Measurements from ENCODE around the gene NPAS3.
A peak's percentile ranks its signal among the peaks of the same experiment; 100 is the strongest.

The NPAS3 gene

DNA sequence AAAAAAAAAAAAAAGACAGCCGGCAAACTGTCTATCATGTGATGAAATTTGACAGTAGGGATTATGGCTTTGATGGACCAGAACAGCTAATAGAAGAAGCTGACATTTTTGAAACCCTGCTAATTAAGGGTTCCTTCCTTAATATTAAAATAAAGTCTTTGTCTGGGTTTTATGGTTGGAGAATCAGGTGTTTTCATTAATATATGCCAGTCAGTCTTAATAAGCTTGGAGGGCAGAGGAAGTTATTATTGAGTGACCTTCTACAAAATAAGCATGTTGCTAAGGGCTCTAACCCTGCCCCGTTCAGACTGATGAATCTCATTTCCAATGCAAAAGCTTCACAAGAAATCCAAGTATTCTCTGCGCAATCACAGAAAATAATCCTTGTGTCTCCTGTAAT is 722.4 kb downstream of the NPAS3 start:
- DNase-seq = no peak

GRCh38 chr14:33668066-33668465 is 729.4 kb downstream of the NPAS3 start:
- no peak for DNase-seq

DNA sequence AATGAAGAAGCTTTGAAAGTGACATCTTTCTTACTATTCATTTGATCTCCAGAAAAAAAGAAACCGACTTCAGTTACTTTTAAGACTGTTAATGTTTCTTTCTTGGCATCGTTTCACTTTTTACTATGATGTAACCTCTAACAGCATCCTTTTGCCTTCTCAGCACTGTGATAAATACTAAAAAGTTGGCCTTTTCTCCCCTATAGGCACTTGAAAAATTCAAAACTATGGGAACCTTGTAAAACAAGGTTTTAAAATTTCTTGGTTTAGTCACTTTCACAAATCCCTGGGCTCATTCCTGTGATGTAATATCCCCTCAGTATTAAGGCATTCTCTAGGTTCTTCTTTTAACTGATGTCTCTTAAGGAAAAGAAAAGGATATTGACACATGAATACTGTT is 730.4 kb downstream of the NPAS3 start:
- DNase-seq = no peak

- DNase-seq = no peak
Measured at GRCh38 chr14:33670235-33670634, 731.6 kb downstream of the NPAS3 start.

- DNase-seq = no peak
Measured at GRCh38 chr14:33671556-33671955, 732.9 kb downstream of the NPAS3 start.

GRCh38 chr14:33674927-33675326 is 736.2 kb downstream of the NPAS3 start:
- DNase-seq = peak in 1 of 56 donors; percentile 10

GRCh38 chr14:33675415-33676130 is 736.9 kb downstream of the NPAS3 start:
- no peak for DNase-seq

GRCh38 chr14:33676135-33676566 is 737.5 kb downstream of the NPAS3 start:
- DNase-seq = peak in 44 of 56 donors; percentile 3 to 70 (median 24)

DNA sequence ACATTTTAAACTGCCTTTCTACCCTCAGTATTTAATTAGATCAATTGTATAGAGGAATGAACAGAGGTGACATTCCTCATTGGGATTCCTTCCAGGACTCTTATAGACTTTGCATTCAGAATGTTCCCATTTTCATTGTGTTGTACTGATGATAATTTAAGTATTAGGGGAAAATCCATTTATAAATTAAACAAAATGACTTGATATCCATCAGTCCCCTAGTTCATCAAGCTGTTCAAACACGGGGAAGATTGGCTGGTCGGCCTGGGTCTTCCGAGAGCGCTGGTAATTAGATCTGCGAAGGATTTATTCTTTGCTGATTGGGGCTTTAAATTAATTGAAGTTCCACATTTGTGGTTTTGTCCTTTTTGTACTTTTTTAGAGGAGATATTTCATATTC is 738.2 kb downstream of the NPAS3 start:
- DNase-seq = no peak

DNA sequence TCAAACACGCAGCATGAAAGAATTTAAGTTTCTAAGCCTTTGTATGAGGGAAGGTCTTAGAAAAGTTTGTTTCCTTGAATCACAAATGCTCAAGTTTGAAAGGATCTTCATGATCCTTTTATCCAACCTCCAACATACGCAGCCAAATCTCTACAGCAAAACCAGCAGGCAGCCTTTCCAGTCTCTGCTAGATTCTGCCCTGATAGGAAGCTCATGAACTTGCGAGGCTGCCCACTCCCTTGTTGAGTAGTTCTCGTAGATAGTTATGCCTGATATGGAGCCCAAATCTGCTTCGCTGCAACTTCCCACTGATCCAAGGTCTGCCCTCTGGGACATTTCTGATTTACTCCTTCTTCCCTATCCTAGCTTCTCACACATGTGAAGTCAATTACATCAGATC is 739.3 kb downstream of the NPAS3 start:
- no peak for DNase-seq

GRCh38 chr14:33679025-33679424 is 740.3 kb downstream of the NPAS3 start:
- no peak for DNase-seq

- no peak for DNase-seq
Measured at GRCh38 chr14:33679461-33680225, 741.0 kb downstream of the NPAS3 start.

DNA sequence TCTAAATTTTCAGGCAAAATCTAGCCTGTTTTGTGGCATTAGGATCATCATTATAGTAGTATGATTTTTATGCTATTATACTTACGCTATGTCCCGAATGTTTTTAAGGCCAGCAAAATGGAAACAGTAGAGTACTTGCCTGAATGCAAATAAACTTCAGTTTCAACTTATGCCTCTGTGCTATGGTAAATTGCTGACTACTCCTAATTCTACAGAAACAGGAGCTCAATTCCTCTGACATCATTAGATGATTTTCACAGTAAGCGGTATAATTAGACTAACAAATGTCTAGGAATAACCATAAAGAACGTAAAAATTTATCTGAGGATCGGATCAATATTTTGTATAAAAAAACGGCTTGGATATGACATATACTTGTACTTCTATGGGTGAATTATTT is 742.2 kb downstream of the NPAS3 start:
- DNase-seq = no peak

DNA sequence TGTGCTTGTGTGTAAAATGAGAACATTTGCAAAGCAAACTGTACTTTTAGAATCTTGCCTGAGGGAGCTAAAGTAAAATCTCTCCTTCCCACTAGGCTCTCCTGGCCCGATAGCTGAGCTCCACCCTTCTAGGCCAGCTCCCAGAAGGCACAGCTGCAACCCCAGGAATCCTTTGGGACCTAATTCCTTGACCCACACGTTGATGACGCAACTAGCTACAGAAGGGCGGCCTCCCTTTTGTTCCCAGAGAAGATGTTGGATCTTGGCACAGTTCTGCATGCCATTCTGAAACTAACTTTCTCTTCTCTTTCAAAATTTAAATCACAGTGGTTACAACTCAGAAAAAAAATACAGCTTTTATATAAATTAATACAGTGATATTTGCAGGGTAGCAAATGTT is 744.1 kb downstream of the NPAS3 start:
- peak in 4 of 56 donors; percentile 1 to 35 (median 22) for DNase-seq

DNA sequence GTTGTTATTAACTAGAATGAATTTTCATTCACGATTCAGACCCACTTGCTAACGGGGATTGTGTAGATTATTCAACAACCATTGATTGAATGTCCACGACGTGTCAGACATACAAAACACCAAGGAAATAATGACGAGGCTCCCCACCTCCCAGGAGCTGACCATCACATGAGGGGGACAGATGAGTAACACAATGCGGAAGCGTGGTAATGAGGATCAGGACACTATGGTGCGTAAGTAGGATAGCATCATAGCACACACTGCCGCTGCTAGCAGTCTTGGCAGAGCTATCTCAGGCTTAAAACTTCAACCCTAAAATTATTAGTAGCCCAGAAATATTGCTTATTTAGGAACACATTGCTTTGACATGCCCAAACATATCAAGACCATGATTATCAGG is 746.3 kb downstream of the NPAS3 start:
- no peak for DNase-seq

GRCh38 chr14:33685698-33686097 is 747.0 kb downstream of the NPAS3 start:
- no peak for DNase-seq

GRCh38 chr14:33686218-33686617 is 747.5 kb downstream of the NPAS3 start:
- DNase-seq = no peak

DNA sequence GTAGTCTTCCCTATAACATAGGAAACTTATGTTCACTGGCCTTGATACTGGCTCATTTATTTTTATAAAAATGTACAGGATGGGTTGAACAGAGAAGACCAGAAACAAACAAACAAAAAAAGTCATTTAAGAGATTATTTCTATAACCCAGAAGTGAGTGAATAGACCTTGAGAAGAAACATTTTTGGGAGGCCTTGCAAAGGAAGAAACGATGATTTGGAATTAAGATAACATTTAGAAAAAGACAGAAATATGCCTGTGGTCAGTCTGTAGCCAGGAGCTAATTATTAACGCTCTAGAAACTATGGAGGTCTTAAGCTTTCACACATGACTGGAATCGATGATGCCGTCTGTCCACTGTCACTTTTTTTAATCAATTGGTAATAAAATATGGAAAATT is 748.2 kb downstream of the NPAS3 start:
- DNase-seq = no peak

GRCh38 chr14:33689680-33690079 is 751.0 kb downstream of the NPAS3 start:
- no peak for DNase-seq

- no peak for DNase-seq
Measured at GRCh38 chr14:33691907-33692306, 753.2 kb downstream of the NPAS3 start.

- DNase-seq = no peak
Measured at GRCh38 chr14:33692762-33693161, 754.1 kb downstream of the NPAS3 start.

DNA sequence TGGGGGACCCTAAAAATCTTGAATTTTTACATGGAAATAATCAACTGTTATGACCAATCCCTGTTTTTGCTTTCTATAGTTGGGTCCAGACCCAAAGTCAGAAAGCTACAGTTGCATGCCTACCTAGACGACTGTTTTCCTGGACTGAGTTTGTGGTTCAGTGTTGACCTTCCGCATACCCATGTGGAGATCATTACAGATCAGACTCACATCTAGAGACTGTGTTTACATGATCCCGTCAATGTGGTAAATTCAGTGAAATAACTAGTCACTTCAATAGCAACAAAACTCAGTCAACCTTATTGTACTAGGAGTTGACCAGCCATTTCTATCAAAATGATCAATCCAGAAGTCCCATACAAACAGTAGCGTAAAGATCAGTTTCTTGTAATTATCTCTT is 754.6 kb downstream of the NPAS3 start:
- no peak for DNase-seq

GRCh38 chr14:33696165-33696564 is 757.5 kb downstream of the NPAS3 start:
- no peak for DNase-seq
